HT1080 (cell line): Measurements from ENCODE around the gene MRPL9. TPM values are rescaled to one million over a fixed set of nuclear protein-coding genes. Genes with fewer than 3 reads are reported as not detected.
"Not testable (repeated sequence)": the region's sequence is repeated elsewhere in the genome, so short reads cannot be mapped to it uniquely, and the experiment has no call there.

Experiments used
- DNase-seq: peaks from one replicate; pipeline ENCODE4 v3.0.0-alpha.2; 2015; ENCODE audit warnings: low read depth
- total RNA-seq: library from RNA; depleted of rRNA; stranded (reverse); fragments of >200 nt; shearing (Covaris generic); gene quantifications from 2 replicates; pipeline ENCODE4 v1.2.3, GENCODE V29; 2014

Gene MRPL9
- total RNA-seq, 1 experiment from 2014 or later: 112 TPM

DNA sequence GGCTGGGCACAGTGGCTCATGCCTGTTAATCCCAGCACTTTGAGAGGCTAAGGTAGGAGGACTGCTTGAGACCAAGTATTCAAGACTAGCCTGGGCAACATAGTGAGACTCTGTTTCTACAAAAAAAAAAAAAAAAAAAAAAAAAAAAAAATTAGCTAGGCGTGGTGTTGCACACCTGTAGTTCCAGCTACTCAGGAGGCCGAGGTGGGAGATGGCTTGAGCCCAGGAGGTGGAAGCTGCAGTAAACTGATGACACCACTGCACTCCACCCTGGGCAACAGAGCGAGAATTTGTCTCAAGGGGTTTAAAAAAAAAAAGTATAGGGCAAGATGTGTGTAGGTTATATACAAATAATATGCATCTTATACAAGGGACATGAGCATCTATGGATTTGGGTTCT, 24.4 kb upstream of the MRPL9 start:
- no peak for DNase-seq

DNA sequence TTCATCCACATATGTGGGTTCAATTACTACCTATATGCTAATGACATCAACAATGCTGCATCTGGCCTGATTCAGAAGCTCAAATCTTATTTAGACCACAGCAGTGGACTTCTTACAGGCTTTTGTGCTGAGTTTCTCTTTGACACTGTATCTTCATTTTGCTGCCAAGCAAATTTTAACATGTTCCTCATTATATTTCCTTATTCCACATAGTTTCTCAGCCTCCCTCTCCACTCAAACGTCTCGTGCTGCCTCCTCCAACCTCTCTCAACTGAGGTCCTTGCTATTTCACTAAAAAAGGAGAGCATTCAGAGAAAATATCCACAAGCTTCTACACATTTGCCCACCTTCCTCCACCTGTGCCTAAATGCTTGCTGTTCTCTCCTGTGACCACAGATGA, 20.5 kb upstream of the MRPL9 start:
- DNase-seq: no peak

DNA sequence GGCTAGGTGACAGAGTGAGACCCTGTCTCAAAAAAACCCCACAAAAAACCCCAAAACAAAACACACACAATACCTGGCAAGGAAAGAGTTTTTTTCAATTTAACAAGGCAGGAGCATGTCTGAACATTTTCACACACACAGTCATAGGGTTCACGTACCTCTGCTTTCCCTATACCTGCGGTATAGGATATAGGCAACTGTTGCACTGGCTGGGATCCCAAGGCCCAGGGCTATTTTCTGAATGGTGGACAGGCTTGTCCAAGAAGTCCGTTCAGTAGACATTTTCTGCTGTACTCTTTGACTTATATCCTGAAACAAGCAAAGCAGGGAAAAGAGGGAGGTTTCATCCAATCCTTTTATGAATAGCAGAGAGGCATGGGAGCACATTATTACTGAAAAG, 19.4 kb upstream of the MRPL9 start:
- DNase-seq: no peak

GRCh38 chr1:151782026-151782425, 18.7 kb upstream of the MRPL9 start:
- not testable (repeated sequence) for DNase-seq

DNA sequence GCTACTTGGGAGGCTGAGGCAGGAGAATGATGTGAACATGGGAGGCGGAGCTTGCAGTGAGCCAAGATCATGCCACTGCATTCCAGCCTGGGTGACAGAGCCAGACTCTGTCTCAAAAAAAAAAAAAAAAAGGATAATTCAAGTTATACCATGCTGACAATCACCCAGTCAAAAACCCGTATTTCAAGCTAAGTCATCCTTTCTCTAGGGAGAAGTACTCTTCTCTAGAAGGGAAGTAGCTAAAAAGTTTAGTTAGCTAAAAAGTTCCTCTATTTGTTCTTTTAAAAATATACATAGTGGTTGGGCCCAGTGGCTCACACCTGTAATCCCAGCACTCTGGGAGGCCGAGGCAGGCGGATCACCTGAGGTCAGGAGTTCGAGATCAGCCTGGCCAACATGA, 17.4 kb upstream of the MRPL9 start:
- DNase-seq: not testable (repeated sequence)

DNA sequence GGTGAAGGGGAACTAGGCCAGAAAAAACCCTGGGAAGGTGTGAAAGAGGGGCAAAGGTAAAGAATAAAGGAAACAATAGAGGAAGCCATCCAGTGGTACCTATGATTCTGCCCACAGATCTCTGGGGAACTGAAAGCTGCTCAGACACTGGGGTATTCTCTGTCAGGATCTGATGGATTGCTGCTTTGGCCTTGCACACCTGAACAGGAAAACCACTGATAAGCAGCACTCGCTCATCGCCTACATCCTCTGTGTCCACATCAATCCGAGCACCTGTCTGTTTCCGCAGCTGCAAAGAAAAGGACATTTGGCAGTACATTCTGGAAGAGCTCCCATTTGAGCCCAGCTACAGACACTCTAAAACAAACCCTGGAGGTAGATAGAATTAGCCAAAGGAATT, 16.6 kb upstream of the MRPL9 start:
- DNase-seq: no peak

- no peak for DNase-seq
Observed at GRCh38 chr1:151777317-151777716, 14.0 kb upstream of the MRPL9 start.

DNA sequence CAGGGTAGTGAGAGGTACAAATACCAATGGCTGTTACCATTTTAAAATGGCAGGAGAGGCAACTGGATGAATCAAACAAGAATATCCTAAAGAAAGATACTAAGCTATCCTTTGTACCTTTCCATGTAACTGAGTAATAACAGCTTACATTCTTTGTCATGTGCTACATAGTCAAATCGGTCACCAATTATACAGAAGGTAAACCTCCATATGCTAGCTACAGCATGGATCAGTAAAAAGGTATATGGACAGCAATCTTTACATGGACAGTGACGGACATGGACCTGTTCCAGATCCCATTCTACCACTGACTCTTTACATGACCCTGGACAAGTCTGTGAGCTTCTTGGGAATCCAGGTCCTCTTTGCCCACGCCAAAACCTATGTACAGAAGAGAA, 13.4 kb upstream of the MRPL9 start:
- DNase-seq: no peak

DNA sequence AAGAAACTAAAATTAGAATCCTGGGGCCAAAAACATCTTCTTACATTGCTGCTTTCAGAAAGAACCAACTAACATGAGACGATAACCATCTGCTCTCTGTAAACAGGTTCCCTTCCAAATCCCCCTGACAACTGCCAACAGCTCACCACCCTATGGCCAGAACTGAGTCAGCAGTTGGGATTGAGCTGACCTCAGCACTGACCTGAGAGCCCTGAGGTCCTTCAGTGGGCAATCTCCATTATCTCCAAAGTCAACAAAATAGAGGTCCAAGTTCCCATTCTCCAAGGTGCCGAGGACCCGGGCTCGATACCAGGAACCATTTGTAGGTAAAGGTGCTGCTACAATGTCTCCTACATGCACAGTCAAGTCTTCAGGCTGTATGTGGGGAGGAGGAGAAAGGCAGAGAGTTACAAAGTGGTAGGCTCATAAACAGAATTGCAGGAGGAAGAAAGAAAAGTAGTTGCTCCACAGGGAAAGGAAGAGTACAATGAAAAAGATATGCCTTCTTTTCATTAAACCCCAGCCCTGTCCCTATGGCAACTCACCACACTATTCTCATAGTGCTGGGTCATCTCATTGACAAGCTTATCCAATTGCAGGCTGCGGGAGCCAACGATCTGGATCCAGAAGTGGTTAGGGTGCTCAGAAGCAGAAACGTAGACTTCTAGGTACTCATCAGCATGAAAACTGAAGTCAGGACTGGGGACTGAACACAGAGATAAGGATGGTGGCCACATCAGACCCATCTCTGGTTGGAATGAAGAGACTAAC, 12.8 kb upstream of the MRPL9 start:
- DNase-seq: no peak

- DNase-seq: no peak
Observed at GRCh38 chr1:151774256-151774922, 11.1 kb upstream of the MRPL9 start.

GRCh38 chr1:151773702-151774101, 10.4 kb upstream of the MRPL9 start:
- DNase-seq: peak; percentile 93

GRCh38 chr1:151769270-151769669, 6.0 kb upstream of the MRPL9 start:
- not testable (repeated sequence) for DNase-seq

- DNase-seq: not testable (repeated sequence)
Observed at GRCh38 chr1:151768351-151769066, 5.2 kb upstream of the MRPL9 start.

GRCh38 chr1:151763990-151764389, 694 bp upstream of the MRPL9 start:
- DNase-seq: no peak

DNA sequence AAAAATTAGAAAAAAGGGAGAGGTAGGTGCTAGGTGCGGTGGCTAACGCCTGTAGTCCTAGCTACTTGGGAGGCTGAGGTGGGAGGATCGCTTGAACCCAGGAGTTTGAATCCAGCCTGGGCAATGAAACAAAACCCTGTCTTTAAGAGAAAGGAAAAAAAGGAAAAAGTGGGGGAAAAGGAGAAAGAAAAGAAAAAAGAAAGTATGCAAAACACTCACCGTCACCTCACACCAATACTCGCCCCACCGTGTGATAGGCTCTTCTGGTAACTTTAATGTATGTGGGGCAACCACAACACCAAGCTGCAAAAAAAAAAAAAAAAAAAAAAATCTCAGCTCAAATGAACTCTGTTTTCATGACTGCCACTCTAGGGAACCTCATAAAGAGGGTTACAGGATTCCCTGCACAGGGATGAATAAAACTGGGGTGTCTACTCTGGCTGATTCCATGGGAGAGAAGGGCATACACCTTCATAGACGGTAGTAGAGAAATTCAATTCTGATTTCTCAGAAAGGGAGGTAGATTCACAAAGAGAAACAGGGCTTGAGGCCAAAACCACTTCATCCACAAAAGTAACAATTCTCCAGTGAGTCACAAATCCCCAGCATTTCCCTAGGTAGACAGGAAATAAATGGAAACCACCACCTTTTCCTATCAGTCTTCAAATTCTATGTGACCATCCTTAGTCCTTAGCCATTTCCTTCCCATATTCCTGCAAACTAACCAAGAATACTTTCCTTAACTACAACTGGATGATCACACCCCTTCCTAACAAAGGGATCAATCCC, 2.5 kb downstream of the MRPL9 start:
- DNase-seq: peak; percentile 71

DNA sequence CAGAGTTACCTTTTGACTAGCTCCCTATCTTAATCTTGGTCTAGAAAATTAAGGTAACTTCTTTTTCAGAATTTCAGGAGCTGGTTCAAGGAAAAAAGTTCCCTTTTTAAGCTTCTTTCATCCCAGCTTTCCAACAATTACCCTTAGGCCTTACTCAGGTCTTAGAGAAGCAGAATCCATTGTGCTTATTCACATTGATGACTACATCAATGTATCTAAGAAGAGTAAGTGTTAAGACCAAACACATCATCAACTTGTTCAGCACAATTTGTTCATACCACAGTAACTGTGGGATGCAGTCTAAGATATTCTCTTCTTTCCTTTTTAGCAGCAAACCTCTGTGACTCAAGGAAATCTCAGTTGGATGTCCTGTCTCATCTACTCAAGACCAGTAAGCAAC, 4.1 kb downstream of the MRPL9 start:
- no peak for DNase-seq

GRCh38 chr1:151756291-151756690, 7.0 kb downstream of the MRPL9 start:
- peak; percentile 65 for DNase-seq

DNA sequence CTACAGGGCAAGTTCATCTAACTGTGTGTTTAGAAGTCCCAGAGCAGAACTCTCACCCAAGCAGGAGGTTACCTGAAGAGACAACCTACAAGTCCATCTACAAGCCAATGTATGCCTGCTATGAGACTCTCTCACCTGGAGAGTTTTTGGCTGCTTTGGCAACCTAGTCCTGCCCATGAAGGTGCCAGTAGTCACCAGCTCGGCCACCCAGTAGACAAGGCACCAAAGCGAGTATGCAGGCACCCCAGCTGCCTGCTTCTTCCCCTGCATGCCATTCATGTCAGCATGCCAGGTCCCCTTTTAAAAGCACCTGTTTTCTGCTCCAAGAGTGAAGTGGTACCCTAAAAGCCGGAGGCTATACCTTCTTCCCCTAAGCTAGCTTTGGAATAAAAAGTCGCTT, 21.8 kb downstream of the MRPL9 start:
- DNase-seq: no peak

- no peak for DNase-seq
Observed at GRCh38 chr1:151739590-151740355, 23.5 kb downstream of the MRPL9 start.

GRCh38 chr1:151737479-151737878, 25.8 kb downstream of the MRPL9 start:
- no peak for DNase-seq

DNA sequence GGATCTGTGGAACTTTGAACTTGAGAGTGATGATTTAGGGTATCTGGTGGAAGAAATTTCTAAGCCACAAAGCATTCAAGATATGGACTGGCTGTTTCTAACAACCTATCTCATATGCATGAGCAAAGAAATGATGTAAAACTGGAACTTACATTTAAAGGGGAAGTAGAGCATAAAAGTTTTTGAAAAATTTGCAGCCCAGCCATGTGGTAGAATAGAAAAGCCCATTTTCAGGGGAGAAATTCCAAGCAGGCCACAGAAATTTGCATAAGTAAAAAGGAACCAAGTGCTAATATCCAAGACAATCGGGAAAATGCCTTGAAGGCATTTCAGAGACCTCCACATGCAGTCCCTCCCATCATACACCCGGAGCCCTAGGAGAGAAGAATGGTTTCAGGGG, 26.3 kb downstream of the MRPL9 start:
- DNase-seq: no peak
